Activated CD4-positive, alpha-beta T cell treated with anti-CD3 and anti-CD28 coated beads for 36 hours (primary cell): ENCODE data around the gene EXOC7. TPM values are rescaled to one million over a fixed set of nuclear protein-coding genes. Genes with fewer than 3 reads are reported as not detected.
A peak's percentile ranks its signal among the peaks of the same experiment; 100 is the strongest.
"Not testable (repeated sequence)": the region's sequence is repeated elsewhere in the genome, so short reads cannot be mapped to it uniquely, and the experiment has no call there.

Experiments used
- ATAC-seq: fragments of 200-7000 bp; cut with Tn5 transposase; one replicate; pipeline ENCODE4 v1.10.0; 2021; ENCODE audit warnings: mild to moderate bottlenecking, moderate library complexity
- CTCF ChIA-PET: fragments of 350-600 bp; sonication (Branson Sonifier 250); formaldehyde crosslinking; loops from one replicate; lab custom pipeline; 2021; ENCODE audit warnings: antibody characterized with exemption; lab: Charles Lee
- POLR2A ChIA-PET: fragments of 350-600 bp; sonication (Branson Sonifier 250); formaldehyde crosslinking; loops from one replicate; lab custom pipeline; 2021; ENCODE audit warnings: antibody characterized with exemption, inconsistent platforms; lab: Charles Lee
- DNase-seq: peaks from one replicate; pipeline ENCODE4 v3.0.0-alpha.2; 2020
- H3K27ac Mint-ChIP-seq: one replicate; pipeline ENCODE4 v1.8.0; 2021; ENCODE audit warnings: mixed read lengths
- H3K27me3 Mint-ChIP-seq: one replicate; pipeline ENCODE4 v1.8.0; 2021; ENCODE audit warnings: mixed read lengths
- H3K36me3 Mint-ChIP-seq: one replicate; pipeline ENCODE4 v1.8.0; 2021; ENCODE audit warnings: low read depth, mixed read lengths
- H3K4me1 Mint-ChIP-seq: one replicate; pipeline ENCODE4 v1.8.0; 2021; ENCODE audit warnings: mixed read lengths
- H3K4me3 Mint-ChIP-seq: one replicate; pipeline ENCODE4 v1.8.0; 2021; ENCODE audit warnings: mild to moderate bottlenecking, moderate library complexity, mixed read lengths
- H3K9me3 Mint-ChIP-seq: one replicate; pipeline ENCODE4 v1.8.0; 2021; ENCODE audit warnings: low read depth, mixed read lengths
- intact Hi-C, 2 experiments: fragments of 100-400 bp; cut with DNase I in 1 of 2; cut with micrococcal nuclease in 1 of 2; formaldehyde crosslinking; loops; one replicate each; pipeline versions ENCODE4 v1.14.2 to v1.15.1; 2022 to 2024; cut with DNase I, micrococcal nuclease
- total RNA-seq, 2 experiments: library from RNA; stranded (reverse); gene quantifications; one replicate each; pipeline ENCODE4 v1.2.3, GENCODE V29; 2021

The EXOC7 gene
- total RNA-seq, 2 experiments from 2014 or later: 73.0 to 77.0 TPM

- Mint-ChIP-seq H3K9me3 (no peaks in the 10 kb centered on the region), H3K27me3 (no peaks in the 10 kb centered on the region), H3K36me3 (peaks cover 69% of the 10 kb centered on the region), H3K4me3 (no peak overlapping the region), H3K4me1 (peaks cover 29% of the 10 kb centered on the region), H3K27ac (peak overlapping the region; percentile 11)
- POLR2A ChIA-PET: no interaction called here
- CTCF ChIA-PET: interaction anchor here (0.6 to 1.7 kb wide), 2 partner anchors 9 to 17 kb away, joined by 3 read pairs; no protein-coding TSS in a partner anchor
- no peak for ATAC-seq
- DNase-seq: no peak
- intact Hi-C loops: loop anchor here in 1 of 2 experiments (2.0 kb wide), 1 partner anchor 22 kb away; no protein-coding TSS in a partner anchor
These were observed 54.9 kb downstream of the EXOC7 start for GRCh38 chr17:76048711-76049110.

- no peak overlapping the region for H3K4me3 Mint-ChIP-seq
- no peaks in the 10 kb centered on the region for H3K27me3 Mint-ChIP-seq
- H3K27ac Mint-ChIP-seq: peak overlapping the region; percentile 1
- ChIA-PET POLR2A (no interaction called here), CTCF (interaction anchor here (1.7 kb wide), 1 partner anchor 8 kb away, joined by 3 read pairs; no protein-coding TSS in a partner anchor)
- H3K4me1 Mint-ChIP-seq: peaks cover 24% of the 10 kb centered on the region
- DNase-seq: no peak
- no peak for ATAC-seq
- no peaks in the 10 kb centered on the region for H3K9me3 Mint-ChIP-seq
- H3K36me3 Mint-ChIP-seq: peaks cover 71% of the 10 kb centered on the region
- intact Hi-C loops: loop anchor here in 1 of 2 experiments (2.0 kb wide), 1 partner anchor 23 kb away; no protein-coding TSS in a partner anchor
These were observed 55.5 kb downstream of the EXOC7 start for GRCh38 chr17:76048025-76048605.

- Mint-ChIP-seq H3K27me3 (no peaks in the 10 kb centered on the region), H3K9me3 (no peaks in the 10 kb centered on the region), H3K27ac (no peak overlapping the region), H3K36me3 (peaks cover 77% of the 10 kb centered on the region), H3K4me3 (no peak overlapping the region), H3K4me1 (peaks cover 21% of the 10 kb centered on the region)
- ChIA-PET CTCF (interaction anchor here (0.5 to 0.8 kb wide), 3 partner anchors 41 to 67 kb away, joined by 3 to 4 read pairs (median 3); no protein-coding TSS in a partner anchor), POLR2A (no interaction called here)
- DNase-seq: no peak
- intact Hi-C loops: no loop called here
- no peak for ATAC-seq
These were observed 57.5 kb downstream of the EXOC7 start for GRCh38 chr17:76046064-76046463.

- H3K27ac Mint-ChIP-seq, H3K4me1 Mint-ChIP-seq, DNase-seq, H3K4me3 Mint-ChIP-seq, intact Hi-C loops, H3K9me3 Mint-ChIP-seq, ATAC-seq, H3K27me3 Mint-ChIP-seq: not testable (repeated sequence)
- ChIA-PET CTCF (interaction anchor here (1.2 kb wide), 1 partner anchor 30 kb away, joined by 3 read pairs; no protein-coding TSS in a partner anchor), POLR2A (interaction anchor here (0.7 kb wide), 1 partner anchor 26 kb away, joined by 3 read pairs; no protein-coding TSS in a partner anchor)
- peaks cover 71% of the 10 kb centered on the region for H3K36me3 Mint-ChIP-seq
These were observed 59.0 kb downstream of the EXOC7 start for GRCh38 chr17:76044475-76045007.

- H3K27me3 Mint-ChIP-seq, ATAC-seq, intact Hi-C loops, H3K27ac Mint-ChIP-seq, POLR2A ChIA-PET, H3K9me3 Mint-ChIP-seq, H3K4me3 Mint-ChIP-seq, H3K4me1 Mint-ChIP-seq, DNase-seq: not testable (repeated sequence)
- H3K36me3 Mint-ChIP-seq: peaks cover 73% of the 10 kb centered on the region
- CTCF ChIA-PET: interaction anchor here (1.4 kb wide), 1 partner anchor 257 kb away, joined by 3 read pairs; no protein-coding TSS in a partner anchor
These were observed 60.7 kb downstream of the EXOC7 start for GRCh38 chr17:76042868-76043267.

- Mint-ChIP-seq H3K27ac (no peak overlapping the region), H3K4me1 (peaks cover 3% of the 10 kb centered on the region), H3K27me3 (no peaks in the 10 kb centered on the region), H3K4me3 (no peak overlapping the region), H3K9me3 (no peaks in the 10 kb centered on the region), H3K36me3 (peaks cover 62% of the 10 kb centered on the region)
- ChIA-PET CTCF (interaction anchor here (0.9 to 1.7 kb wide), 2 partner anchors 23 to 26 kb away, joined by 4 to 6 read pairs; no protein-coding TSS in a partner anchor), POLR2A (no interaction called here)
- no peak for ATAC-seq
- intact Hi-C loops: no loop called here
- DNase-seq: no peak
These were observed 63.2 kb downstream of the EXOC7 start for GRCh38 chr17:76040376-76040775.

- peaks cover 49% of the 10 kb centered on the region for H3K36me3 Mint-ChIP-seq
- no peaks in the 10 kb centered on the region for H3K27me3 Mint-ChIP-seq
- DNase-seq (no peak), ATAC-seq (no peak)
- H3K4me3 Mint-ChIP-seq: no peak overlapping the region
- ChIA-PET POLR2A (no interaction called here), CTCF (no interaction called here)
- H3K9me3 Mint-ChIP-seq: no peaks in the 10 kb centered on the region
- H3K27ac Mint-ChIP-seq: no peak overlapping the region
- intact Hi-C loops: no loop called here
- peaks cover 3% of the 10 kb centered on the region for H3K4me1 Mint-ChIP-seq
These were observed 64.5 kb downstream of the EXOC7 start for GRCh38 chr17:76039121-76039520.

GRCh38 chr17:76038050-76038449 is 65.5 kb downstream of the EXOC7 start:
- peak overlapping the region; percentile 51 for H3K27ac Mint-ChIP-seq
- H3K36me3 Mint-ChIP-seq: peaks cover 38% of the 10 kb centered on the region
- H3K9me3 Mint-ChIP-seq: no peaks in the 10 kb centered on the region
- no peak overlapping the region for H3K4me3 Mint-ChIP-seq
- ChIA-PET CTCF (interaction anchor here (0.7 to 1.5 kb wide), 3 partner anchors 18 to 82 kb away, joined by 3 to 5 read pairs (median 5); no protein-coding TSS in a partner anchor), POLR2A (no interaction called here)
- intact Hi-C loops: no loop called here
- no peaks in the 10 kb centered on the region for H3K27me3 Mint-ChIP-seq
- peaks cover 3% of the 10 kb centered on the region for H3K4me1 Mint-ChIP-seq
- no peak for ATAC-seq
- no peak for DNase-seq

- H3K27ac Mint-ChIP-seq: no peak overlapping the region
- peaks cover 3% of the 10 kb centered on the region for H3K4me1 Mint-ChIP-seq
- H3K4me3 Mint-ChIP-seq: no peak overlapping the region
- peaks cover 30% of the 10 kb centered on the region for H3K36me3 Mint-ChIP-seq
- no peak for ATAC-seq
- no peak for DNase-seq
- ChIA-PET CTCF (interaction anchor here (0.6 to 0.7 kb wide), 2 partner anchors 140 to 182 kb away, joined by 3 to 4 read pairs; partner anchors contain the start of gene TRIM65), POLR2A (no interaction called here)
- H3K27me3 Mint-ChIP-seq: no peaks in the 10 kb centered on the region
- no peaks in the 10 kb centered on the region for H3K9me3 Mint-ChIP-seq
- intact Hi-C loops: no loop called here
These were observed 66.9 kb downstream of the EXOC7 start for GRCh38 chr17:76036497-76037261.

- Mint-ChIP-seq H3K27ac (no peak overlapping the region), H3K9me3 (no peaks in the 10 kb centered on the region), H3K4me1 (peaks cover 6% of the 10 kb centered on the region), H3K4me3 (no peak overlapping the region), H3K27me3 (no peaks in the 10 kb centered on the region), H3K36me3 (peaks cover 18% of the 10 kb centered on the region)
- ATAC-seq (no peak), DNase-seq (no peak)
- ChIA-PET CTCF (interaction anchor here (0.6 to 2.5 kb wide), 4 partner anchors 20 to 356 kb away, joined by 3 to 6 read pairs (median 4); partner anchors contain the start of gene CDK3), POLR2A (no interaction called here)
- intact Hi-C loops: no loop called here
These were observed 68.9 kb downstream of the EXOC7 start for GRCh38 chr17:76034428-76035350.
